ENCODE measurements around the gene DNAJC16. TPM values are rescaled to one million over a fixed set of nuclear protein-coding genes. Genes with fewer than 3 reads are reported as not detected.
A peak's percentile ranks its signal among the peaks of the same experiment; 100 is the strongest.
"Not testable (repeated sequence)": the region's sequence is repeated elsewhere in the genome, so short reads cannot be mapped to it uniquely, and the experiment has no call there.

The DNAJC16 gene
- total RNA-seq, 2 experiments from 2014 or later: 12.2 to 12.8 TPM

GRCh38 chr1:15493869-15494390 is 32.7 kb upstream of the DNAJC16 start:
- Mint-ChIP-seq H3K27me3 (no peaks in the 10 kb centered on the region), H3K27ac (no peak overlapping the region), H3K9me3 (no peaks in the 10 kb centered on the region), H3K4me1 (no peaks in the 10 kb centered on the region), H3K36me3 (peaks cover 12% of the 10 kb centered on the region), H3K4me3 (no peak overlapping the region)
- DNase-seq: no peak

GRCh38 chr1:15500184-15501178 is 26.2 kb upstream of the DNAJC16 start:
- no peaks in the 10 kb centered on the region for H3K4me1 Mint-ChIP-seq
- peaks cover 3% of the 10 kb centered on the region for H3K36me3 Mint-ChIP-seq
- no peaks in the 10 kb centered on the region for H3K9me3 Mint-ChIP-seq
- no peak for DNase-seq
- H3K4me3 Mint-ChIP-seq: no peak overlapping the region
- H3K27ac Mint-ChIP-seq: no peak overlapping the region
- H3K27me3 Mint-ChIP-seq: no peaks in the 10 kb centered on the region

- Mint-ChIP-seq H3K4me3 (no peak overlapping the region), H3K4me1 (no peaks in the 10 kb centered on the region), H3K9me3 (no peaks in the 10 kb centered on the region), H3K27me3 (no peaks in the 10 kb centered on the region), H3K27ac (no peak overlapping the region), H3K36me3 (peaks cover 3% of the 10 kb centered on the region)
- DNase-seq: peak; percentile 49
Measured at GRCh38 chr1:15501208-15502032, 25.2 kb upstream of the DNAJC16 start.

GRCh38 chr1:15504436-15504835 is 22.2 kb upstream of the DNAJC16 start:
- no peak overlapping the region for H3K27ac Mint-ChIP-seq
- no peaks in the 10 kb centered on the region for H3K36me3 Mint-ChIP-seq
- no peaks in the 10 kb centered on the region for H3K9me3 Mint-ChIP-seq
- no peak for DNase-seq
- no peaks in the 10 kb centered on the region for H3K4me1 Mint-ChIP-seq
- no peaks in the 10 kb centered on the region for H3K27me3 Mint-ChIP-seq
- no peak overlapping the region for H3K4me3 Mint-ChIP-seq

GRCh38 chr1:15506831-15507230 is 19.8 kb upstream of the DNAJC16 start:
- H3K27ac Mint-ChIP-seq: no peak overlapping the region
- no peak overlapping the region for H3K4me3 Mint-ChIP-seq
- H3K9me3 Mint-ChIP-seq: no peaks in the 10 kb centered on the region
- no peaks in the 10 kb centered on the region for H3K36me3 Mint-ChIP-seq
- H3K27me3 Mint-ChIP-seq: no peaks in the 10 kb centered on the region
- no peaks in the 10 kb centered on the region for H3K4me1 Mint-ChIP-seq
- no peak for DNase-seq

- Mint-ChIP-seq H3K27me3 (no peaks in the 10 kb centered on the region), H3K36me3 (no peaks in the 10 kb centered on the region), H3K27ac (no peak overlapping the region), H3K4me3 (no peak overlapping the region), H3K4me1 (no peaks in the 10 kb centered on the region), H3K9me3 (no peaks in the 10 kb centered on the region)
- no peak for DNase-seq
Measured at GRCh38 chr1:15507278-15507677, 19.4 kb upstream of the DNAJC16 start.

GRCh38 chr1:15508700-15509487 is 17.8 kb upstream of the DNAJC16 start:
- Mint-ChIP-seq H3K4me1 (no peaks in the 10 kb centered on the region), H3K9me3 (no peaks in the 10 kb centered on the region), H3K27me3 (no peaks in the 10 kb centered on the region), H3K36me3 (no peaks in the 10 kb centered on the region), H3K4me3 (no peak overlapping the region), H3K27ac (no peak overlapping the region)
- DNase-seq: no peak

- Mint-ChIP-seq H3K27me3 (no peaks in the 10 kb centered on the region), H3K9me3 (no peaks in the 10 kb centered on the region), H3K4me1 (no peaks in the 10 kb centered on the region), H3K4me3 (no peak overlapping the region), H3K36me3 (no peaks in the 10 kb centered on the region), H3K27ac (no peak overlapping the region)
- no peak for DNase-seq
Measured at GRCh38 chr1:15509586-15509985, 17.1 kb upstream of the DNAJC16 start.

- H3K4me1 Mint-ChIP-seq: peaks cover 9% of the 10 kb centered on the region
- peaks cover 3% of the 10 kb centered on the region for H3K36me3 Mint-ChIP-seq
- H3K27me3 Mint-ChIP-seq: no peaks in the 10 kb centered on the region
- no peaks in the 10 kb centered on the region for H3K9me3 Mint-ChIP-seq
- no peak for DNase-seq
- no peak overlapping the region for H3K27ac Mint-ChIP-seq
- H3K4me3 Mint-ChIP-seq: no peak overlapping the region
Measured at GRCh38 chr1:15510611-15511405, 15.8 kb upstream of the DNAJC16 start.

- Mint-ChIP-seq H3K27me3 (no peaks in the 10 kb centered on the region), H3K36me3 (peaks cover 8% of the 10 kb centered on the region), H3K9me3 (no peaks in the 10 kb centered on the region), H3K4me3 (no peak overlapping the region), H3K27ac (no peak overlapping the region), H3K4me1 (peaks cover 9% of the 10 kb centered on the region)
- no peak for DNase-seq
Measured at GRCh38 chr1:15513192-15513591, 13.5 kb upstream of the DNAJC16 start.

- Mint-ChIP-seq H3K4me1 (peaks cover 9% of the 10 kb centered on the region), H3K27me3 (no peaks in the 10 kb centered on the region), H3K9me3 (no peaks in the 10 kb centered on the region), H3K27ac (no peak overlapping the region), H3K36me3 (peaks cover 8% of the 10 kb centered on the region), H3K4me3 (no peak overlapping the region)
- DNase-seq: no peak
Measured at GRCh38 chr1:15513919-15514318, 12.7 kb upstream of the DNAJC16 start.

GRCh38 chr1:15514557-15514956 is 12.1 kb upstream of the DNAJC16 start:
- not testable (repeated sequence) for H3K4me1 Mint-ChIP-seq, H3K4me3 Mint-ChIP-seq, DNase-seq, H3K27me3 Mint-ChIP-seq, H3K36me3 Mint-ChIP-seq, H3K9me3 Mint-ChIP-seq
- H3K27ac Mint-ChIP-seq: peak overlapping the region; percentile 16

- peaks cover 9% of the 10 kb centered on the region for H3K4me1 Mint-ChIP-seq
- peak overlapping the region; percentile 70 for H3K27ac Mint-ChIP-seq
- H3K27me3 Mint-ChIP-seq: no peaks in the 10 kb centered on the region
- H3K4me3 Mint-ChIP-seq: no peak overlapping the region
- DNase-seq: no peak
- H3K9me3 Mint-ChIP-seq: no peaks in the 10 kb centered on the region
- peaks cover 8% of the 10 kb centered on the region for H3K36me3 Mint-ChIP-seq
Measured at GRCh38 chr1:15515022-15515663, 11.5 kb upstream of the DNAJC16 start.

Measured in activated naive CD8-positive, alpha-beta T cell treated with anti-CD3 and anti-CD28 coated beads for 36 hours (primary cell).